OCI-LY3 (cell line): ENCODE data around the gene ZNF605.

ENCODE experiments used
- EZH2phosphoT487 ChIP-seq: fragments of 200-600 bp; shearing (Covaris generic); IDR thresholded peaks from 2 replicates; pipeline ENCODE4 v1.6.1; 2018; ENCODE audit warnings: antibody characterized with exemption, mixed run types, low read depth
- TF ChIP-seq, protein P1 (sequence below): fragments of 200-600, 300-600 bp; sonication (generic); IDR thresholded peaks from 2 replicates; pipeline ENCODE4 v1.5.1; 2014; ENCODE audit warnings: antibody characterized with exemption, low read length, low read depth

DNA sequence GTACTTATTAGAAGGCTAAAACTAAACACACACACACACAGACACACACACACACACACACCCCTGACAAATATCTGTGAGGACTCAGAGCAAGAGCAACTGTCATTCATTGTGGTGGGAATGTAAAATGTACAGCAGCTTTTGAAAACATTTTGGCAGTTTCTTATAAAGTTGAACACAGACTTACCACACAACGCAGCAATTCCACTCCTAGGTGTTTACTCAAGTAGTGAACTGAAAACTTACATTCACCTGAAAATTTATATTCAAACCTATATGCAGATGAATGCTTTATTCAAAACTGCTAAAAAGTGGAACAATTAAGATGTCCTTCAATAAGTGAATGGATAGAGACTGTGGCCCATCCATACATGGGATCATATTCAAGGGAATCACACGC lies 18.6 kb downstream of the ZNF605 start:
- TF ChIP-seq, protein P1, sequence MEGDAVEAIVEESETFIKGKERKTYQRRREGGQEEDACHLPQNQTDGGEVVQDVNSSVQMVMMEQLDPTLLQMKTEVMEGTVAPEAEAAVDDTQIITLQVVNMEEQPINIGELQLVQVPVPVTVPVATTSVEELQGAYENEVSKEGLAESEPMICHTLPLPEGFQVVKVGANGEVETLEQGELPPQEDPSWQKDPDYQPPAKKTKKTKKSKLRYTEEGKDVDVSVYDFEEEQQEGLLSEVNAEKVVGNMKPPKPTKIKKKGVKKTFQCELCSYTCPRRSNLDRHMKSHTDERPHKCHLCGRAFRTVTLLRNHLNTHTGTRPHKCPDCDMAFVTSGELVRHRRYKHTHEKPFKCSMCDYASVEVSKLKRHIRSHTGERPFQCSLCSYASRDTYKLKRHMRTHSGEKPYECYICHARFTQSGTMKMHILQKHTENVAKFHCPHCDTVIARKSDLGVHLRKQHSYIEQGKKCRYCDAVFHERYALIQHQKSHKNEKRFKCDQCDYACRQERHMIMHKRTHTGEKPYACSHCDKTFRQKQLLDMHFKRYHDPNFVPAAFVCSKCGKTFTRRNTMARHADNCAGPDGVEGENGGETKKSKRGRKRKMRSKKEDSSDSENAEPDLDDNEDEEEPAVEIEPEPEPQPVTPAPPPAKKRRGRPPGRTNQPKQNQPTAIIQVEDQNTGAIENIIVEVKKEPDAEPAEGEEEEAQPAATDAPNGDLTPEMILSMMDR: no peak
- no peak for TF ChIP-seq EZH2phosphoT487
